Liver (tissue), 9 donors: ENCODE data around the gene RPGRIP1. TPM values are rescaled to one million over a fixed set of nuclear protein-coding genes. Genes with fewer than 3 reads are reported as not detected.

Experiments used
- DNase-seq: peaks from one replicate; pipeline ENCODE4 v3.0.0-alpha.2; 2017; ENCODE audit warnings: low spot score
- H3K27ac ChIP-seq, 2 donors: one replicate each; pipeline ENCODE4 v1.7.0; 2013; ENCODE audit warnings: inconsistent platforms in 2 of 2, low read length in 2 of 2, control low read depth in 1 of 2, low read depth in 1 of 2, mild to moderate bottlenecking in 1 of 2
- H3K27me3 ChIP-seq, 4 donors: one replicate each; pipeline versions ENCODE4 v1.6.1 to v1.7.0; 2013; ENCODE audit warnings: low read length in 3 of 4, inconsistent platforms in 1 of 4, mild to moderate bottlenecking in 1 of 4, moderate library complexity in 1 of 4; ENCODE audit not compliant: control insufficient read depth in 4 of 4, insufficient read depth in 4 of 4
- H3K36me3 ChIP-seq, 4 donors: one replicate each; pipeline versions ENCODE4 v1.6.1 to v1.7.0; 2013; ENCODE audit warnings: low read length in 3 of 4, mild to moderate bottlenecking in 3 of 4, low read depth in 1 of 4, moderate library complexity in 1 of 4; ENCODE audit not compliant: control insufficient read depth in 4 of 4, insufficient read depth in 3 of 4
- H3K4me1 ChIP-seq, 4 donors: one replicate each; pipeline versions ENCODE4 v1.6.1 to v1.7.0; 2013; ENCODE audit warnings: low read length in 3 of 4, mild to moderate bottlenecking in 3 of 4, moderate library complexity in 1 of 4; ENCODE audit not compliant: control insufficient read depth in 4 of 4, insufficient read depth in 4 of 4
- H3K4me3 ChIP-seq, 3 donors: one replicate each; pipeline versions ENCODE4 v1.6.1 to v1.7.0; 2013; ENCODE audit warnings: low read length in 3 of 3, control low read depth in 1 of 3, low read depth in 1 of 3, mild to moderate bottlenecking in 1 of 3
- H3K9ac ChIP-seq, 2 donors: one replicate each; pipeline ENCODE4 v1.7.0; 2013; ENCODE audit warnings: low read length in 2 of 2, mild to moderate bottlenecking in 2 of 2, moderate library complexity in 2 of 2, control low read depth in 1 of 2, low read depth in 1 of 2
- H3K9me3 ChIP-seq, 4 donors: one replicate each; pipeline versions ENCODE4 v1.6.1 to v1.7.0; 2013; ENCODE audit warnings: low read length in 3 of 4; ENCODE audit not compliant: control insufficient read depth in 4 of 4
- EGR1 ChIP-seq, 2 donors: IDR thresholded peaks; 2 replicates each; pipeline ENCODE4 v1.6.1; 2016 to 2018; ENCODE audit warnings: antibody characterized with exemption in 2 of 2, low read depth in 2 of 2
- FOXA1 ChIP-seq: IDR thresholded peaks from 2 replicates; pipeline ENCODE4 v1.6.1; 2016; ENCODE audit warnings: antibody characterized with exemption
- FOXA2 ChIP-seq: IDR thresholded peaks from 2 replicates; pipeline ENCODE4 v1.6.1; 2016; ENCODE audit warnings: antibody characterized with exemption
- GABPA ChIP-seq, 2 donors: IDR thresholded peaks in 1 of 2; conservative IDR thresholded peaks in 1 of 2; 2 replicates each; pipeline ENCODE4 v1.6.1; 2016; ENCODE audit warnings: antibody characterized with exemption in 2 of 2, mild to moderate bottlenecking in 1 of 2, moderate library complexity in 1 of 2
- HNF4A ChIP-seq, 2 donors: conservative IDR thresholded peaks; 2 replicates each; pipeline ENCODE4 v1.6.1; 2016; ENCODE audit warnings: antibody characterized with exemption in 2 of 2, mild to moderate bottlenecking in 2 of 2
- HNF4G ChIP-seq: IDR thresholded peaks from 2 replicates; pipeline ENCODE4 v1.6.1; 2016; ENCODE audit warnings: antibody characterized with exemption
- JUND ChIP-seq, 2 donors: IDR thresholded peaks; 2 replicates each; pipeline ENCODE4 v1.6.1; 2016; ENCODE audit warnings: antibody characterized with exemption in 2 of 2
- NR2F2 ChIP-seq: IDR thresholded peaks from 2 replicates; pipeline ENCODE4 v1.6.1; 2016; ENCODE audit warnings: antibody characterized with exemption
- RAD21 ChIP-seq, 2 donors: IDR thresholded peaks; 2 replicates each; pipeline ENCODE4 v1.6.1; 2016; ENCODE audit warnings: antibody characterized with exemption in 2 of 2, mild to moderate bottlenecking in 2 of 2
- RXRA ChIP-seq, 2 donors: IDR thresholded peaks; 2 replicates each; pipeline ENCODE4 v1.6.1; 2017 to 2018; ENCODE audit warnings: antibody characterized with exemption in 2 of 2, mild to moderate bottlenecking in 1 of 2
- SP1 ChIP-seq: IDR thresholded peaks from 2 replicates; pipeline ENCODE4 v1.6.1; 2018; ENCODE audit warnings: antibody characterized with exemption, mild to moderate bottlenecking
- TAF1 ChIP-seq: conservative IDR thresholded peaks from 2 replicates; pipeline ENCODE4 v1.6.1; 2016; ENCODE audit warnings: antibody characterized with exemption, mild to moderate bottlenecking
- YY1 ChIP-seq: IDR thresholded peaks from 2 replicates; pipeline ENCODE4 v1.6.1; 2016; ENCODE audit warnings: antibody characterized with exemption, mild to moderate bottlenecking
- WGBS: extraction: QIAGEN DNeasy Blood & Tissue Kit; methylation state at CpG from one replicate; pipeline ENCODE4 v1.1.7; 2013; 5-methylcytosine and 5-hydroxymethylcytosine counted together
- polyA plus RNA-seq, 2 donors: library from polyadenylated mRNA; stranded (reverse) in 1 of 2; unstranded in 1 of 2; fragments of 200-250 nt in 1 of 2; fragments of >200 nt in 1 of 2; fragmentation: Nextera tagmentation in 1 of 2; extraction: Ambion mirVana in 1 of 2; gene quantifications; one replicate each; pipeline versions ENCODE4 v1.2.1 to v1.2.3, GENCODE V29; 2013 to 2015
- total RNA-seq, 2 donors: library from RNA; depleted of rRNA; stranded (reverse); fragments of >200 nt; gene quantifications; one replicate each; pipeline ENCODE4 v1.2.3, GENCODE V29; 2014
- TF ChIP-seq, protein P1 (sequence below): IDR thresholded peaks from 2 replicates; pipeline ENCODE4 v1.6.1; 2016; ENCODE audit warnings: antibody characterized with exemption
- TF ChIP-seq, protein P2 (sequence below): IDR thresholded peaks from 2 replicates; pipeline ENCODE4 v1.6.1; 2016; ENCODE audit warnings: antibody characterized with exemption
- TF ChIP-seq, protein P3 (sequence below): IDR thresholded peaks from 2 replicates; pipeline ENCODE4 v1.6.1; 2016; ENCODE audit warnings: antibody characterized with exemption
- donor health status: healthy.
- donor health status: healthy.
- donor health status: healthy.
- donor health status: healthy.
- donor health status: healthy.

Gene RPGRIP1
- total and polyA plus RNA-seq, 4 donors = 0.27 to 1.3 (median 0.40) TPM

DNA sequence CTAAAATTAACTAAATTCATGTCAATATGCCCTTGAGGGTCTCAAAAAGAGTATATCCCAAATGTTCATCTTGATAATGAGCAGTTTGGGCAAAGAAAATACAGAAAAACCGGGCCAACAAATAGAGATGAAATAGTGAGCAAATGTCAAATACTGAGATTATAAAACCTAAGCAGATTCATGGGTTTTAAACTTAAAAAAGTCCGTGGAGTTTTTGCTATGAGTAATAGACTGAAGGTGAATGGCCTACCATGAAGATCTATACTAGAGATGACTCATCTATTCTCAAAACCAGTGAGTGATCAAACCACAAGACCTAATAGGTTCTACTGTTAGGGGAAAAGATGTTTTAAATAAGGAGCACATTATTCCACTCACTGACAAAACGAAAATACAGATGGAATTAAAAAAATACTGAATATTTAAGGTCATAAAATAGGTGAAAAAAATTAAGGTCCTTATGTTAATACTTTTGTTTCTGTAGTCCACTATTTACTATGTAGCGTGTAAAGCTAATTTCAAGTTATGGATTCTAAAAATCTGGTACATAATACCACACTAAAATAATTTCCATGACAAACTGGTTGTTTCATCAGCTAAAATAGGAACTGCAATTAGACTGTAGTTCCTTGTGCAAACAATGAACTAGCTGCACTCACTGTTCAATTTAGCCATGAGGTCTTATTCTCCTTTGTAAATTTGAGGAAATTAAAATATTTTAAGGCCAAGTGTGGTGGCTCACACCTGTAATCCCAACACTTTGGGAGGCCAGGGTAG, 15.7 kb upstream of the RPGRIP1 start:
- DNase-seq = no peak
- Histone ChIP-seq H3K27me3 (no peaks in the 10 kb centered on the region), H3K4me1 (peaks cover 18 to 48% (median 36%) of the 10 kb centered on the region in 4 donors), H3K9me3 (no peaks in the 10 kb centered on the region), H3K36me3 (peaks cover 11 to 45% (median 34%) of the 10 kb centered on the region in 4 donors), H3K4me3 (no peak overlapping the region), H3K9ac (no peak overlapping the region), H3K27ac (peak overlapping the region; percentile 67 to 78)
- TF ChIP-seq, protein P1, sequence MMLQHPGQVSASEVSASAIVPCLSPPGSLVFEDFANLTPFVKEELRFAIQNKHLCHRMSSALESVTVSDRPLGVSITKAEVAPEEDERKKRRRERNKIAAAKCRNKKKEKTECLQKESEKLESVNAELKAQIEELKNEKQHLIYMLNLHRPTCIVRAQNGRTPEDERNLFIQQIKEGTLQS = peak; percentile 35
- TF ChIP-seq NR2F2 = no peak
- TF ChIP-seq JUND (IDR thresholded peaks at IDR 0.05) = peak; percentile 70 to 72
- WGBS = 45% methylated on average over 4 of the region's 4 CpGs

DNA sequence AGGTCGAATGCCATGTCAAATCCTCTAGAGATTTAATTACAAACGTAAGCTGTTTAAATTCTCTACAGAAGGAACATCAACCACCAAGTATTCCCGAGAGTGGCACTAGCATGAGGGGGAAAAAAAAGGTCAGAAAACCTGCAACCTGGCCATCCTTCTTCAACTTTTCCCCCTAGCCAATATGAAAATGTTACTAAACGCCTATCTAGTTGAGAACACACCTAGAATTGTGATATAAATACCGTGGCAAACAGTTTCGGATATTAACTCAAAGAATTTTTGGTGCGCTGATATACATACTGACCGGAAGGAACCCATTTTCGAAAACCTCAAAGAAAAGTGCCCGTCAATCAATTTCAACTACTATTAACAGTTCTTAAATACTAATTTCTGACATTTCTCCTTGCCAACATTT, 12.4 kb upstream of the RPGRIP1 start:
- Histone ChIP-seq H3K9me3 (no peaks in the 10 kb centered on the region), H3K36me3 (peaks cover 4 to 24% (median 17%) of the 10 kb centered on the region in 4 donors), H3K4me3 (peak overlapping the region; percentile 72 to 99 (median 95)), H3K27ac (peak overlapping the region; percentile 9 to 89), H3K9ac (peak overlapping the region; percentile 99 to 100), H3K4me1 (peaks cover 16 to 46% (median 32%) of the 10 kb centered on the region in 4 donors), H3K27me3 (no peaks in the 10 kb centered on the region)
- TF ChIP-seq EGR1 (IDR thresholded peaks at IDR 0.05; ENCODE audit: low read depth in 2 of 2) (no peak), RXRA (IDR thresholded peaks at IDR 0.05) (no peak), GABPA (IDR thresholded peaks at IDR 0.05 in 1 of 2, conservative IDR thresholded peaks at IDR 0.05 in 1 of 2) (no peak), NR2F2 (no peak), YY1 (no peak), FOXA1 (no peak), FOXA2 (no peak), HNF4A (conservative IDR thresholded peaks at IDR 0.05) (no peak), HNF4G (no peak)
- TF ChIP-seq, protein P2, sequence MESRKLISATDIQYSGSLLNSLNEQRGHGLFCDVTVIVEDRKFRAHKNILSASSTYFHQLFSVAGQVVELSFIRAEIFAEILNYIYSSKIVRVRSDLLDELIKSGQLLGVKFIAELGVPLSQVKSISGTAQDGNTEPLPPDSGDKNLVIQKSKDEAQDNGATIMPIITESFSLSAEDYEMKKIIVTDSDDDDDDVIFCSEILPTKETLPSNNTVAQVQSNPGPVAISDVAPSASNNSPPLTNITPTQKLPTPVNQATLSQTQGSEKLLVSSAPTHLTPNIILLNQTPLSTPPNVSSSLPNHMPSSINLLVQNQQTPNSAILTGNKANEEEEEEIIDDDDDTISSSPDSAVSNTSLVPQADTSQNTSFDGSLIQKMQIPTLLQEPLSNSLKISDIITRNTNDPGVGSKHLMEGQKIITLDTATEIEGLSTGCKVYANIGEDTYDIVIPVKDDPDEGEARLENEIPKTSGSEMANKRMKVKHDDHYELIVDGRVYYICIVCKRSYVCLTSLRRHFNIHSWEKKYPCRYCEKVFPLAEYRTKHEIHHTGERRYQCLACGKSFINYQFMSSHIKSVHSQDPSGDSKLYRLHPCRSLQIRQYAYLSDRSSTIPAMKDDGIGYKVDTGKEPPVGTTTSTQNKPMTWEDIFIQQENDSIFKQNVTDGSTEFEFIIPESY = no peak
- TF ChIP-seq, protein P3, sequence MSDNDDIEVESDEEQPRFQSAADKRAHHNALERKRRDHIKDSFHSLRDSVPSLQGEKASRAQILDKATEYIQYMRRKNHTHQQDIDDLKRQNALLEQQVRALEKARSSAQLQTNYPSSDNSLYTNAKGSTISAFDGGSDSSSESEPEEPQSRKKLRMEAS = no peak
- WGBS = 4% methylated on average over 10 of the region's 10 CpGs
- no peak for DNase-seq

DNA sequence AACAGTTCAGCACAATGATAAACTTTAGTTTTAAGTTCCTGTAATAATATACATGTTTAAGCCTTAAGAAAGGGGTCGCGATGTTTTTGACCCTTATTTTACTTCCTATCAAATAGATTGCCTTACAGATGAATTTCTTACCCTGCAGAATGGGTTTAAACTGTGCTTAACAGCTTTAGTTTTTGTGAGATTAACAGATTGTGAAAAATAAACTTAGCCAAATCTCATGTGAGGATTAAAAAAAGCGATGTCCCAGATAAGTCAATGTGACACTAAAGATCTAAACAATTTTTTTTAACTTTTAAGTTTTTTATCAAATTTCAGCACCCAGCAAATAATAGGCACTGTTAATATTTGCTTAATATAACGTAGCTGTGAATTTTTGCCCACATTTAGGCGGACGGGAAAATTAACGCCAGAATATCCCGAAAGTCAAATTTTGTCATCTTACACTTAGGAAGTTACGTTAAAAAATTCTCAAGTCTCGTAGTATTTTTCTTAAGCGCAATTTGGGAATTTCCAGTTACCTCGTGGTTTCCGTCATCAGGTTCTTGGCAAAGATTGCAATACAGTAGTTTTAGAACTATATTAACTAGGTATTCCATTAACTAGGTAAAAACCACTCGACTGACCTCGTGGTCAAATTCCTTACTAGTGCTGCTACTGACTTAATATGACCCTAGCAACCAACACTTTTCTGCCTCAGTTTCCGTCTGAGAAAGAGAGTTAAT, 11.8 kb upstream of the RPGRIP1 start:
- DNase-seq = no peak
- peak overlapping the region; percentile 72 to 99 (median 95) for H3K4me3 ChIP-seq
- H3K4me1 ChIP-seq = peaks cover 12 to 44% (median 28%) of the 10 kb centered on the region in 4 donors
- no peak for TF ChIP-seq RAD21 (IDR thresholded peaks at IDR 0.05)
- TF ChIP-seq, protein P2 = no peak
- no peak for TF ChIP-seq TAF1
- no peak for TF ChIP-seq FOXA2
- TF ChIP-seq, protein P1 = no peak
- no peak for TF ChIP-seq SP1
- TF ChIP-seq, protein P3 = no peak
- TF ChIP-seq YY1 = no peak
- TF ChIP-seq HNF4G = no peak
- no peak for TF ChIP-seq HNF4A (conservative IDR thresholded peaks at IDR 0.05)
- TF ChIP-seq FOXA1 = no peak

More for the DNA sequence above, 11.8 kb upstream of the RPGRIP1 start:
- H3K27ac ChIP-seq = peak overlapping the region; percentile 89 to 96
- no peaks in the 10 kb centered on the region for H3K9me3 ChIP-seq
- under 1% methylated on average over 16 of the region's 16 CpGs for WGBS
- H3K27me3 ChIP-seq = no peaks in the 10 kb centered on the region
- peak overlapping the region; percentile 99 to 100 for H3K9ac ChIP-seq
- peaks cover 2 to 19% (median 13%) of the 10 kb centered on the region in 4 donors for H3K36me3 ChIP-seq
